AG04449 (cell line): Measurements from ENCODE around the gene RIMS4.

Source experiments
- CTCF ChIA-PET: fragments of 350-600 bp; formaldehyde crosslinking; extraction: SDS; loops from one replicate; lab custom pipeline; 2021; ENCODE audit warnings: antibody characterized with exemption; lab: Yijun Ruan, JAX
- POLR2A ChIA-PET: fragments of 400-600, 350-600 bp; formaldehyde crosslinking; extraction: SDS; loops from one replicate; lab custom pipeline; 2020; ENCODE audit warnings: antibody characterized with exemption, inconsistent platforms; lab: Yijun Ruan, JAX
- DNase-seq: peaks from one replicate; pipeline ENCODE4 v3.0.0-alpha.2; 2010; ENCODE audit warnings: low read depth, low spot score
- H3K4me3 ChIP-seq: 2 replicates; pipeline ENCODE4 v1.5.1; 2011; ENCODE audit warnings: low read depth, mild to moderate bottlenecking, control low read depth, low read length
- CTCF ChIP-seq: IDR thresholded peaks from one replicate; pipeline ENCODE4 v1.5.1; 2011; ENCODE audit warnings: mild to moderate bottlenecking, moderate library complexity, low read length, control low read depth, inconsistent platforms; ENCODE audit not compliant: insufficient read depth; ENCODE audit errors: missing control alignments

The RIMS4 gene

DNA sequence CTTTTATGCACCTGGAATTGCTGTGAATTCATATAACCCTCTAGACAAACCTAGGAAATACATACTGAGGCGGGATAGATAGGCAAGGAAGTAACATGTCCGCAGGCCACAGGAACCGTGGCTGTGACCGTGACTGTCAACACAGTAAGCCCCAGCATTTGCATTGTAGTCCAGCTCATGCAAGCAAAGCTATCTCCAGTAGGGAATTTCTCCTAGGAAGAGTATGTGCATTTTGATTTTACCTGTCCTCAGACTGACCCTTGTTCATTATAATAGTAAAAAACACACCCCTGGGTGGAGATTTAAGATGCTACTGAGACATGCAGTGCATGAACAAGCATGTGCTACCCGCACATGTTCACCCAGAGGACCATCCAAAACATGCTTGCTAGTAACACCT is 30.5 kb upstream of the RIMS4 start:
- H3K4me3 ChIP-seq, result no peak overlapping the region
- CTCF ChIA-PET, result no interaction called here
- no peak for TF ChIP-seq CTCF
- POLR2A ChIA-PET, result no interaction called here
- DNase-seq, result no peak

GRCh38 chr20:44839481-44839880 is 29.1 kb upstream of the RIMS4 start:
- no peak overlapping the region for H3K4me3 ChIP-seq
- ChIA-PET CTCF (no interaction called here), POLR2A (no interaction called here)
- no peak for TF ChIP-seq CTCF
- no peak for DNase-seq

GRCh38 chr20:44838521-44838920 is 28.2 kb upstream of the RIMS4 start:
- no peak overlapping the region for H3K4me3 ChIP-seq
- no peak for TF ChIP-seq CTCF
- ChIA-PET POLR2A (no interaction called here), CTCF (interaction anchor here (0.9 kb wide), 1 partner anchor 10 kb away, joined by 3 read pairs; no protein-coding TSS in a partner anchor)
- DNase-seq, result no peak

GRCh38 chr20:44837946-44838345 is 27.6 kb upstream of the RIMS4 start:
- DNase-seq, result no peak
- POLR2A ChIA-PET, result no interaction called here
- no peak for TF ChIP-seq CTCF
- no peak overlapping the region for H3K4me3 ChIP-seq
- CTCF ChIA-PET, result no interaction called here

- H3K4me3 ChIP-seq, result no peak overlapping the region
- TF ChIP-seq CTCF, result no peak
- CTCF ChIA-PET, result no interaction called here
- no peak for DNase-seq
- POLR2A ChIA-PET, result interaction anchor here (0.6 kb wide), 1 partner anchor 35 kb away, joined by 3 read pairs; no protein-coding TSS in a partner anchor
These were observed 26.3 kb upstream of the RIMS4 start for GRCh38 chr20:44836601-44837120.

DNA sequence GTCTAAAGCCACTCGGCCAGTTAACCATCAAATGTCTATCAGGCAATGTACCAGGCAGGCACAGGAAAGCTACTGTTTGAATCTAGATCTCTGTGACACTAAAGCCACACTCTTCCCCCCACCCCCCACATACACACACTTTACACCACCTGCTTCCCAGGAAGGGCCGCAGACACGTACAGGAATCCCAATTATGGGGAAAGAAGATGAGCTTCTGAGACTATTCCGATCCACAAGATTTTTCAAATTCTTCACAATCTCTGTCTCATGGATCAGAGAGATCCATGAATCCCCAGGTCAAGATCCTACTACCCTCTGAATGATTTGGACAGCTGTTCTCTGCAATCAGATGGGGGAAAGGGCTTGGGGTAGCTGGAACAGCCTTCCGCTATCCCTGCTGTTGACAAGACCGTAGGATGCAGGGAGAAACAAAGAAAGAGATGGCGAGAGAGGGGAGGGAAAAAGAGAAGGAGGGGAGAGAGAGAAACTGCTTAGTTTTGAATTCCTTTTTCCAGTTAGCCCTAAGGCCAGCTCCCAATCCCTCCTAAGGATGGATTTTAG is 25.4 kb upstream of the RIMS4 start:
- DNase-seq, result no peak
- H3K4me3 ChIP-seq, result no peak overlapping the region
- POLR2A ChIA-PET, result interaction anchor here (0.6 kb wide), 1 partner anchor 35 kb away, joined by 3 read pairs; no protein-coding TSS in a partner anchor
- CTCF ChIA-PET, result no interaction called here
- no peak for TF ChIP-seq CTCF
